PC-9 (cell line): ENCODE data around the gene BTRC. TPM values are rescaled to one million over a fixed set of nuclear protein-coding genes. Genes with fewer than 3 reads are reported as not detected.

ENCODE experiments used
- BruUV-seq: library from RNA; stranded (reverse); fragments of 400-500 nt; replicated peaks from 2 replicates; lab custom pipeline; 2021; lab: Mats Ljungman, UMichigan
- CTCF ChIA-PET: fragments of 300-600 bp; sonication (Branson Sonifier 250); formaldehyde crosslinking; loops from one replicate; lab custom pipeline; 2022; ENCODE audit warnings: antibody characterized with exemption; lab: Charles Lee
- POLR2A ChIA-PET: fragments of 300-600 bp; sonication (Branson Sonifier 250); formaldehyde crosslinking; loops from one replicate; lab custom pipeline; 2022; ENCODE audit warnings: antibody characterized with exemption; ENCODE audit not compliant: unreplicated experiment; lab: Charles Lee
- DNase-seq, 2 experiments: peaks; one replicate each; pipeline versions ENCODE4 v3.0.0 to v3.0.0-alpha.2; 2015 to 2022; ENCODE audit warnings: mixed read lengths in 1 of 2
- H2AFZ ChIP-seq: fragments of 200-600 bp; sonication (generic); 2 replicates; pipeline ENCODE4 v1.8.1; 2017; ENCODE audit warnings: antibody characterized with exemption
- H3F3A ChIP-seq: fragments of 200-600 bp; sonication (generic); 2 replicates; pipeline ENCODE4 v1.8.1; 2017; ENCODE audit warnings: antibody characterized with exemption, mild to moderate bottlenecking, low read depth; ENCODE audit not compliant: insufficient read depth
- H3K27ac ChIP-seq: fragments of 200-600 bp; sonication (generic); 2 replicates; pipeline ENCODE4 v1.6.1; 2016; ENCODE audit warnings: mixed run types
- H3K27me3 ChIP-seq: fragments of 200-600 bp; sonication (generic); 2 replicates; pipeline ENCODE4 v1.6.1; 2016; ENCODE audit warnings: low read depth, mixed run types; ENCODE audit not compliant: insufficient read depth
- H3K36me3 ChIP-seq: fragments of 200-600 bp; sonication (generic); 2 replicates; pipeline ENCODE4 v1.6.1; 2016; ENCODE audit warnings: low read depth, mixed run types
- H3K4me1 ChIP-seq: fragments of 200-600 bp; sonication (generic); replicated peaks from 2 replicates; pipeline ENCODE4 v1.6.1; 2016; ENCODE audit warnings: mixed run types; ENCODE audit not compliant: insufficient read depth
- H3K4me2 ChIP-seq: fragments of 200-600 bp; sonication (generic); 2 replicates; pipeline ENCODE4 v1.6.1; 2017; ENCODE audit warnings: mixed run types
- H3K4me3 ChIP-seq: fragments of 200-600 bp; sonication (generic); 2 replicates; pipeline ENCODE4 v1.6.1; 2016; ENCODE audit warnings: mixed run types
- H3K79me2 ChIP-seq: fragments of 200-600 bp; sonication (generic); 2 replicates; pipeline ENCODE4 v1.6.1; 2017; ENCODE audit warnings: low read depth, mixed run types
- H3K9me2 ChIP-seq: fragments of 200-600 bp; sonication (generic); 2 replicates; pipeline ENCODE4 v1.8.1; 2017; ENCODE audit warnings: mild to moderate bottlenecking; ENCODE audit not compliant: insufficient read depth
- H3K9me3 ChIP-seq: fragments of 200-600 bp; sonication (generic); 2 replicates; pipeline ENCODE4 v1.8.1; 2016; ENCODE audit warnings: low read depth; ENCODE audit not compliant: insufficient read depth
- H4K20me1 ChIP-seq: fragments of 200-600 bp; sonication (generic); 2 replicates; pipeline ENCODE4 v1.8.1; 2017; ENCODE audit not compliant: insufficient read depth
- CTCF ChIP-seq: fragments of 200-600 bp; sonication (generic); conservative IDR thresholded peaks from 2 replicates; pipeline ENCODE4 v1.6.1; 2017; ENCODE audit warnings: mixed run types, antibody characterized with exemption, mild to moderate bottlenecking, moderate library complexity
- EZH2 ChIP-seq: fragments of 200-600 bp; sonication (generic); IDR thresholded peaks from 2 replicates; pipeline ENCODE4 v1.8.0; 2017; ENCODE audit warnings: antibody characterized with exemption, low read depth
- intact Hi-C: fragments of 100-400 bp; cut with micrococcal nuclease; formaldehyde crosslinking; loops from one replicate; pipeline ENCODE4 v1.10.0; 2022; ENCODE audit not compliant: unreplicated experiment
- total RNA-seq: library from RNA; stranded (reverse); gene quantifications from 2 replicates; pipeline ENCODE4 v1.2.3, GENCODE V29; 2021

The BTRC gene
- total RNA-seq, 1 experiment from 2014 or later = 15.6 TPM

GRCh38 chr10:101571271-101571925, 217.4 kb downstream of the BTRC start:
- Histone ChIP-seq H3K4me1 (no peaks in the 10 kb centered on the region), H3K79me2 (no peaks in the 10 kb centered on the region), H3F3A (no peaks in the 10 kb centered on the region), H3K4me2 (no peak overlapping the region), H3K9me3 (no peaks in the 10 kb centered on the region), H3K9me2 (no peaks in the 10 kb centered on the region), H2AFZ (no peak overlapping the region), H3K27ac (no peak overlapping the region), H3K4me3 (no peak overlapping the region), H3K36me3 (no peaks in the 10 kb centered on the region), H3K27me3 (peaks cover 8% of the 10 kb centered on the region), H4K20me1 (no peaks in the 10 kb centered on the region)
- DNase-seq = no peak
- no peak for TF ChIP-seq CTCF
- no peak for TF ChIP-seq EZH2
- CTCF ChIA-PET = interaction anchor here (0.6 to 1.6 kb wide), 3 partner anchors 31 to 358 kb away, joined by 4 to 10 read pairs (median 6); no protein-coding TSS in a partner anchor
- no TSS peak for BruUV-seq
- POLR2A ChIA-PET = interaction anchor here (0.6 kb wide), 1 partner anchor 542 kb away, joined by 5 read pairs; no protein-coding TSS in a partner anchor
- intact Hi-C loops = loop anchor here (2.0 to 10.0 kb wide), 3 partner anchors 269 to 527 kb away; no protein-coding TSS in a partner anchor

GRCh38 chr10:101572126-101572525, 218.2 kb downstream of the BTRC start:
- BruUV-seq = no TSS peak
- POLR2A ChIA-PET = no interaction called here

GRCh38 chr10:101572785-101573184, 218.8 kb downstream of the BTRC start:
- Histone ChIP-seq H3K36me3 (no peaks in the 10 kb centered on the region), H3K4me2 (no peak overlapping the region), H3K9me3 (no peaks in the 10 kb centered on the region), H3K4me3 (no peak overlapping the region), H2AFZ (no peak overlapping the region), H3K9me2 (no peaks in the 10 kb centered on the region), H3K27ac (no peak overlapping the region), H3K27me3 (no peaks in the 10 kb centered on the region), H3K79me2 (no peaks in the 10 kb centered on the region), H3K4me1 (no peaks in the 10 kb centered on the region), H3F3A (no peaks in the 10 kb centered on the region), H4K20me1 (no peaks in the 10 kb centered on the region)
- ChIA-PET POLR2A (no interaction called here), CTCF (no interaction called here)
- TF ChIP-seq EZH2 = no peak
- no peak for TF ChIP-seq CTCF
- BruUV-seq = no TSS peak
- no peak for DNase-seq
- intact Hi-C loops = loop anchor here (5.0 to 10.0 kb wide), 2 partner anchors 270 to 528 kb away; no protein-coding TSS in a partner anchor

More at GRCh38 chr10:101572126-101572525, 218.2 kb downstream of the BTRC start:
- Histone ChIP-seq H3K27me3 (peaks cover 4% of the 10 kb centered on the region), H3F3A (no peaks in the 10 kb centered on the region), H3K79me2 (no peaks in the 10 kb centered on the region), H3K4me1 (no peaks in the 10 kb centered on the region), H3K9me2 (no peaks in the 10 kb centered on the region), H2AFZ (no peak overlapping the region), H3K36me3 (no peaks in the 10 kb centered on the region), H3K9me3 (no peaks in the 10 kb centered on the region), H4K20me1 (no peaks in the 10 kb centered on the region), H3K4me2 (no peak overlapping the region), H3K4me3 (no peak overlapping the region), H3K27ac (no peak overlapping the region)
- TF ChIP-seq CTCF = no peak
- intact Hi-C loops = loop anchor here (5.0 to 10.0 kb wide), 2 partner anchors 270 to 527 kb away; no protein-coding TSS in a partner anchor
- DNase-seq = no peak
- CTCF ChIA-PET = no interaction called here
